T-helper 1 cell treated with Interleukin-12 subunit alpha and Interleukin-12 subunit beta and Interleukin-4 antibody, amounts not matched to agents 30 μg/mL and 1 μg/mL, for 36 hours (primary cell): ENCODE results near the gene FAM13C.

Experiments
- H3K27ac Mint-ChIP-seq: one replicate; pipeline ENCODE4 v1.8.0; 2021; ENCODE audit warnings: mild to moderate bottlenecking, mixed read lengths
- H3K27me3 Mint-ChIP-seq: one replicate; pipeline ENCODE4 v1.8.0; 2021; ENCODE audit warnings: low read depth, mixed read lengths
- H3K36me3 Mint-ChIP-seq: one replicate; pipeline ENCODE4 v1.8.0; 2021; ENCODE audit warnings: low read depth, mixed read lengths
- H3K4me1 Mint-ChIP-seq: one replicate; pipeline ENCODE4 v1.8.0; 2021; ENCODE audit warnings: low read depth, mixed read lengths
- H3K4me3 Mint-ChIP-seq: one replicate; pipeline ENCODE4 v1.8.0; 2021; ENCODE audit warnings: mild to moderate bottlenecking, moderate library complexity, mixed read lengths
- H3K9me3 Mint-ChIP-seq: one replicate; pipeline ENCODE4 v1.8.0; 2021; ENCODE audit warnings: mixed read lengths

FAM13C gene

GRCh38 chr10:59285848-59286247 lies 76.5 kb downstream of the FAM13C start:
- Mint-ChIP-seq H3K4me3 (no peak overlapping the region), H3K27me3 (no peaks in the 10 kb centered on the region), H3K4me1 (no peaks in the 10 kb centered on the region), H3K9me3 (no peaks in the 10 kb centered on the region), H3K36me3 (no peaks in the 10 kb centered on the region), H3K27ac (no peak overlapping the region)

- no peaks in the 10 kb centered on the region for H3K36me3 Mint-ChIP-seq
- H3K4me1 Mint-ChIP-seq: no peaks in the 10 kb centered on the region
- H3K27ac Mint-ChIP-seq: no peak overlapping the region
- no peaks in the 10 kb centered on the region for H3K9me3 Mint-ChIP-seq
- no peak overlapping the region for H3K4me3 Mint-ChIP-seq
- no peaks in the 10 kb centered on the region for H3K27me3 Mint-ChIP-seq
Observed at GRCh38 chr10:59285073-59285472, 77.3 kb downstream of the FAM13C start.

- H3K4me1 Mint-ChIP-seq: no peaks in the 10 kb centered on the region
- H3K27me3 Mint-ChIP-seq: no peaks in the 10 kb centered on the region
- H3K4me3 Mint-ChIP-seq: no peak overlapping the region
- H3K27ac Mint-ChIP-seq: no peak overlapping the region
- no peaks in the 10 kb centered on the region for H3K9me3 Mint-ChIP-seq
- H3K36me3 Mint-ChIP-seq: no peaks in the 10 kb centered on the region
Observed at GRCh38 chr10:59284118-59284975, 78.0 kb downstream of the FAM13C start.

- Mint-ChIP-seq H3K4me1 (no peaks in the 10 kb centered on the region), H3K27ac (no peak overlapping the region), H3K27me3 (no peaks in the 10 kb centered on the region), H3K4me3 (no peak overlapping the region), H3K36me3 (no peaks in the 10 kb centered on the region), H3K9me3 (no peaks in the 10 kb centered on the region)
Observed at GRCh38 chr10:59283456-59284091, 78.8 kb downstream of the FAM13C start.

- Mint-ChIP-seq H3K27ac (no peak overlapping the region), H3K4me3 (no peak overlapping the region), H3K36me3 (no peaks in the 10 kb centered on the region), H3K27me3 (no peaks in the 10 kb centered on the region), H3K4me1 (no peaks in the 10 kb centered on the region), H3K9me3 (no peaks in the 10 kb centered on the region)
Observed at GRCh38 chr10:59281861-59282260, 80.5 kb downstream of the FAM13C start.

- Mint-ChIP-seq H3K36me3 (no peaks in the 10 kb centered on the region), H3K4me3 (no peak overlapping the region), H3K9me3 (no peaks in the 10 kb centered on the region), H3K27ac (no peak overlapping the region), H3K27me3 (no peaks in the 10 kb centered on the region), H3K4me1 (no peaks in the 10 kb centered on the region)
Observed at GRCh38 chr10:59279991-59280505, 82.3 kb downstream of the FAM13C start.

GRCh38 chr10:59279476-59279875 lies 82.9 kb downstream of the FAM13C start:
- Mint-ChIP-seq H3K9me3 (no peaks in the 10 kb centered on the region), H3K4me3 (no peak overlapping the region), H3K4me1 (no peaks in the 10 kb centered on the region), H3K36me3 (no peaks in the 10 kb centered on the region), H3K27ac (no peak overlapping the region), H3K27me3 (no peaks in the 10 kb centered on the region)

- Mint-ChIP-seq H3K4me3 (no peak overlapping the region), H3K4me1 (no peaks in the 10 kb centered on the region), H3K27ac (no peak overlapping the region), H3K9me3 (no peaks in the 10 kb centered on the region), H3K27me3 (no peaks in the 10 kb centered on the region), H3K36me3 (no peaks in the 10 kb centered on the region)
Observed at GRCh38 chr10:59276919-59277318, 85.4 kb downstream of the FAM13C start.

GRCh38 chr10:59276133-59276532 lies 86.2 kb downstream of the FAM13C start:
- H3K4me3 Mint-ChIP-seq: no peak overlapping the region
- no peak overlapping the region for H3K27ac Mint-ChIP-seq
- no peaks in the 10 kb centered on the region for H3K36me3 Mint-ChIP-seq
- H3K27me3 Mint-ChIP-seq: no peaks in the 10 kb centered on the region
- no peaks in the 10 kb centered on the region for H3K9me3 Mint-ChIP-seq
- H3K4me1 Mint-ChIP-seq: no peaks in the 10 kb centered on the region

GRCh38 chr10:59273445-59273844 lies 88.9 kb downstream of the FAM13C start:
- Mint-ChIP-seq H3K4me3 (no peak overlapping the region), H3K4me1 (no peaks in the 10 kb centered on the region), H3K36me3 (no peaks in the 10 kb centered on the region)

GRCh38 chr10:59272061-59272460 lies 90.3 kb downstream of the FAM13C start:
- Mint-ChIP-seq H3K36me3 (no peaks in the 10 kb centered on the region), H3K27ac (no peak overlapping the region), H3K9me3 (no peaks in the 10 kb centered on the region), H3K4me3 (no peak overlapping the region), H3K4me1 (no peaks in the 10 kb centered on the region), H3K27me3 (no peaks in the 10 kb centered on the region)

More at GRCh38 chr10:59273445-59273844, 88.9 kb downstream of the FAM13C start:
- Mint-ChIP-seq H3K27ac (no peak overlapping the region), H3K9me3 (no peaks in the 10 kb centered on the region), H3K27me3 (no peaks in the 10 kb centered on the region)

- no peaks in the 10 kb centered on the region for H3K36me3 Mint-ChIP-seq
- no peak overlapping the region for H3K4me3 Mint-ChIP-seq
- no peaks in the 10 kb centered on the region for H3K4me1 Mint-ChIP-seq
- no peak overlapping the region for H3K27ac Mint-ChIP-seq
- no peaks in the 10 kb centered on the region for H3K9me3 Mint-ChIP-seq
- no peaks in the 10 kb centered on the region for H3K27me3 Mint-ChIP-seq
Observed at GRCh38 chr10:59271160-59271559, 91.2 kb downstream of the FAM13C start.

- Mint-ChIP-seq H3K27me3 (no peaks in the 10 kb centered on the region), H3K9me3 (no peaks in the 10 kb centered on the region), H3K4me3 (no peak overlapping the region), H3K27ac (no peak overlapping the region), H3K36me3 (no peaks in the 10 kb centered on the region), H3K4me1 (no peaks in the 10 kb centered on the region)
Observed at GRCh38 chr10:59270492-59270891, 91.9 kb downstream of the FAM13C start.

- H3K27me3 Mint-ChIP-seq: no peaks in the 10 kb centered on the region
- no peak overlapping the region for H3K4me3 Mint-ChIP-seq
- H3K36me3 Mint-ChIP-seq: no peaks in the 10 kb centered on the region
- H3K27ac Mint-ChIP-seq: no peak overlapping the region
- H3K9me3 Mint-ChIP-seq: no peaks in the 10 kb centered on the region
- no peaks in the 10 kb centered on the region for H3K4me1 Mint-ChIP-seq
Observed at GRCh38 chr10:59269651-59270050, 92.7 kb downstream of the FAM13C start.

- no peaks in the 10 kb centered on the region for H3K36me3 Mint-ChIP-seq
- H3K9me3 Mint-ChIP-seq: no peaks in the 10 kb centered on the region
- no peak overlapping the region for H3K27ac Mint-ChIP-seq
- H3K4me3 Mint-ChIP-seq: no peak overlapping the region
- H3K4me1 Mint-ChIP-seq: no peaks in the 10 kb centered on the region
- no peaks in the 10 kb centered on the region for H3K27me3 Mint-ChIP-seq
Observed at GRCh38 chr10:59268460-59268859, 93.9 kb downstream of the FAM13C start.
